PC-3 (cell line): Measurements from ENCODE around the gene TWIST2. TPM values are rescaled to one million over a fixed set of nuclear protein-coding genes. Genes with fewer than 3 reads are reported as not detected.

ENCODE experiments used
- ATAC-seq: fragments of 200-7000 bp; cut with Tn5 transposase; 2 replicates; pipeline ENCODE4 v1.9.1; 2020; ENCODE audit warnings: mild to moderate bottlenecking, moderate library complexity
- BruUV-seq: library from RNA; stranded (reverse); fragments of 400-500 nt; replicated peaks from 2 replicates; lab custom pipeline; 2021; lab: Mats Ljungman, UMichigan
- CTCF ChIA-PET: fragments of 300-600 bp; sonication (Branson Sonifier 250); formaldehyde crosslinking; loops from one replicate; lab custom pipeline; 2022; ENCODE audit warnings: antibody characterized with exemption; lab: Charles Lee
- POLR2A ChIA-PET: fragments of 300-600 bp; sonication (Branson Sonifier 250); formaldehyde crosslinking; loops from one replicate; lab custom pipeline; 2022; ENCODE audit warnings: antibody characterized with exemption; ENCODE audit not compliant: unreplicated experiment; lab: Charles Lee
- DNase-seq: peaks from one replicate; pipeline ENCODE4 v3.0.0-alpha.2; 2015
- H2AFZ ChIP-seq: fragments of 300-600 bp; sonication (generic); 2 replicates; pipeline ENCODE4 v1.6.0; 2016; ENCODE audit warnings: antibody characterized with exemption, low read length
- H3F3A ChIP-seq: fragments of 300-600 bp; sonication (generic); one replicate; pipeline ENCODE4 v1.6.0; 2017; ENCODE audit warnings: antibody characterized with exemption, low read length, control low read depth, mild to moderate bottlenecking; ENCODE audit not compliant: unreplicated experiment
- H3K27ac ChIP-seq: fragments of 300-600 bp; sonication (generic); 2 replicates; pipeline ENCODE4 v1.5.1; 2016; ENCODE audit warnings: mild to moderate bottlenecking, low read length
- H3K27me3 ChIP-seq: fragments of 300-600 bp; sonication (generic); 2 replicates; pipeline ENCODE4 v1.6.1; 2016; ENCODE audit warnings: low read length, mixed read lengths
- H3K36me3 ChIP-seq: fragments of 300-600 bp; sonication (generic); 2 replicates; pipeline ENCODE4 v1.6.1; 2016; ENCODE audit warnings: low read depth, mixed run types, low read length, mixed read lengths
- H3K4me1 ChIP-seq: fragments of 300-600 bp; sonication (generic); 2 replicates; pipeline ENCODE4 v1.5.1; 2016; ENCODE audit warnings: low read length; ENCODE audit not compliant: insufficient read depth
- H3K4me2 ChIP-seq: fragments of 300-600 bp; sonication (generic); 2 replicates; pipeline ENCODE4 v1.6.0; 2016; ENCODE audit warnings: low read length
- H3K4me3 ChIP-seq: fragments of 300-600 bp; sonication (generic); 2 replicates; pipeline ENCODE4 v1.5.1; 2016; ENCODE audit warnings: mild to moderate bottlenecking, low read length, mixed read lengths
- H3K79me2 ChIP-seq: fragments of 300-600 bp; sonication (generic); 2 replicates; pipeline ENCODE4 v1.6.1; 2017; ENCODE audit warnings: low read length, mixed read lengths
- H3K9ac ChIP-seq: fragments of 300-600 bp; sonication (generic); 2 replicates; pipeline ENCODE4 v1.6.0; 2016; ENCODE audit warnings: mild to moderate bottlenecking, low read length
- H3K9me2 ChIP-seq: fragments of 300-600 bp; sonication (generic); replicated peaks from 2 replicates; pipeline ENCODE4 v1.6.1; 2016; ENCODE audit warnings: mixed run types, low read length, mixed read lengths
- H3K9me3 ChIP-seq: fragments of 300-600 bp; sonication (generic); 2 replicates; pipeline ENCODE4 v1.6.1; 2016; ENCODE audit warnings: low read length, mixed read lengths
- H4K20me1 ChIP-seq: fragments of 300-600 bp; sonication (generic); 2 replicates; pipeline ENCODE4 v1.6.1; 2016; ENCODE audit warnings: low read length, mixed read lengths
- CTCF ChIP-seq: fragments of 300-600 bp; sonication (generic); conservative IDR thresholded peaks from 2 replicates; pipeline ENCODE4 v1.5.1; 2017; ENCODE audit warnings: antibody characterized with exemption, low read depth, mild to moderate bottlenecking, low read length
- EZH2 ChIP-seq: fragments of 300-600 bp; sonication (generic); IDR thresholded peaks from one replicate; pipeline ENCODE4 v1.6.1; 2017; ENCODE audit warnings: antibody characterized with exemption, mild to moderate bottlenecking, low read length; ENCODE audit not compliant: unreplicated experiment
- EZH2phosphoT487 ChIP-seq: fragments of 300-600 bp; sonication (generic); IDR thresholded peaks from 2 replicates; pipeline ENCODE4 v1.6.1; 2018; ENCODE audit warnings: mild to moderate bottlenecking, antibody characterized with exemption, low read length, borderline replicate concordance
- intact Hi-C: fragments of 100-400 bp; cut with micrococcal nuclease; formaldehyde crosslinking; loops from 2 replicates; pipeline ENCODE4 v1.9.0; 2023
- total RNA-seq: library from RNA; depleted of rRNA; stranded (reverse); fragments of >200 nt; gene quantifications from 2 replicates; pipeline ENCODE4 v1.2.3, GENCODE V29; 2014

The TWIST2 gene
- total RNA-seq, 1 experiment from 2014 or later: 4.4 TPM

- CTCF ChIA-PET: no interaction called here
- no peak overlapping the region for H3K4me2 ChIP-seq
- no TSS peak for BruUV-seq
- no peaks in the 10 kb centered on the region for H3K9me2 ChIP-seq
- no peak overlapping the region for H3K4me3 ChIP-seq
- H2AFZ ChIP-seq: no peak overlapping the region
- no peaks in the 10 kb centered on the region for H3K79me2 ChIP-seq
- no peaks in the 10 kb centered on the region for H3K9me3 ChIP-seq
- H3K27me3 ChIP-seq: no peaks in the 10 kb centered on the region
- no peak for ATAC-seq
- TF ChIP-seq EZH2phosphoT487: no peak
- no peak for TF ChIP-seq CTCF
- no peak for TF ChIP-seq EZH2
- H3K9ac ChIP-seq: no peak overlapping the region
- H3F3A ChIP-seq: no peaks in the 10 kb centered on the region
- POLR2A ChIA-PET: no interaction called here
- H3K27ac ChIP-seq: no peak overlapping the region
- no peaks in the 10 kb centered on the region for H4K20me1 ChIP-seq
- intact Hi-C loops: no loop called here
- no peak for DNase-seq
- no peaks in the 10 kb centered on the region for H3K4me1 ChIP-seq
- H3K36me3 ChIP-seq: no peaks in the 10 kb centered on the region
Measured at GRCh38 chr2:238851761-238852160, 3.9 kb downstream of the TWIST2 start.

DNA sequence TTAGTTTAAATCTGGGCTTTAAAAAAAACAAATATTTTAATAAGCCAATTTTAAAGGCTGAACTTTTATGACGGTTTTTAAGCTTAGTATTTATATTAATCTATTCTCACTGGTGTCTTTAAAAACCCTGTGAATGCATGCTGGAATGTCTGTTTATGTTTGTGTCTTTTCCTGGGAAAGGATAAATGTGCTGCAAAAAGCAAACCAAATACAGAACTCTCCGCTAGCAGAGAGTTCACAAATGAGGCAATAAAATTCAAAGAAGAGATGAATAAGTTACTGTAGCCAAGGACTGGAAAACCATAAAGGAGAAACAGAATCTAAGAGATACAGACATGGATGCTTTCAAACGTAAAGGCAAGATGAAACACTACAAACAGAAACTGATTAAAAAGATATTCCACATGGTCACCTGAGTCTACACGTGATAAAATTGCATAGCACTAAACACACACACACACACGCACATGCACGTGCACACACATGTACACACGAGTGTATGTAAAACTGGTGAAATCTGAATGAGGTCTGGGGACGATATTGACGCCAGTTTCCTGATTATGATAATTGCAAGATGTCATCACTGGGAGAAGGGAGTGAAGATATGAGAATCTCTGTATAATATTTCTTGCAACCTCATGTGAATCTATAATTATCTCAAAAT, 4.5 kb downstream of the TWIST2 start:
- Histone ChIP-seq H3K36me3 (no peaks in the 10 kb centered on the region), H3K27ac (no peak overlapping the region), H3K4me3 (no peak overlapping the region), H3K9ac (no peak overlapping the region), H3K4me2 (no peak overlapping the region), H3K27me3 (no peaks in the 10 kb centered on the region), H3F3A (no peaks in the 10 kb centered on the region), H3K4me1 (no peaks in the 10 kb centered on the region), H4K20me1 (no peaks in the 10 kb centered on the region), H3K9me3 (no peaks in the 10 kb centered on the region), H3K79me2 (no peaks in the 10 kb centered on the region), H3K9me2 (no peaks in the 10 kb centered on the region), H2AFZ (no peak overlapping the region)
- intact Hi-C loops: no loop called here
- no peak for TF ChIP-seq EZH2phosphoT487
- TF ChIP-seq EZH2: no peak
- TF ChIP-seq CTCF: no peak
- no TSS peak for BruUV-seq
- ATAC-seq: no peak
- ChIA-PET POLR2A (no interaction called here), CTCF (no interaction called here)
- no peak for DNase-seq

- Histone ChIP-seq H4K20me1 (no peaks in the 10 kb centered on the region), H3K36me3 (no peaks in the 10 kb centered on the region), H3K27me3 (no peaks in the 10 kb centered on the region), H3K4me1 (no peaks in the 10 kb centered on the region), H2AFZ (no peak overlapping the region), H3K9me2 (no peaks in the 10 kb centered on the region), H3K9me3 (no peaks in the 10 kb centered on the region), H3K4me3 (no peak overlapping the region), H3F3A (no peaks in the 10 kb centered on the region), H3K9ac (no peak overlapping the region), H3K4me2 (no peak overlapping the region), H3K79me2 (no peaks in the 10 kb centered on the region), H3K27ac (no peak overlapping the region)
- no peak for DNase-seq
- CTCF ChIA-PET: no interaction called here
- no TSS peak for BruUV-seq
- TF ChIP-seq EZH2 (no peak), CTCF (no peak), EZH2phosphoT487 (no peak)
- ATAC-seq: no peak
- intact Hi-C loops: no loop called here
- POLR2A ChIA-PET: no interaction called here
Measured at GRCh38 chr2:238853218-238853617, 5.3 kb downstream of the TWIST2 start.
